NCI-H2171 treated with DMSO at 0.1 percent for 48 hours (cell line): Measurements from ENCODE around the gene DDIAS.
A peak's percentile ranks its signal among the peaks of the same experiment; 100 is the strongest.
"Not testable (repeated sequence)": the region's sequence is repeated elsewhere in the genome, so short reads cannot be mapped to it uniquely, and the experiment has no call there.

Source experiments
- DNase-seq: peaks from one replicate; lab custom pipeline; 2025; lab: John Stamatoyannopoulos, UW

Gene DDIAS

GRCh38 chr11:82901165-82901921 is at the start of gene DDIAS:
Gene DDIAS (plus strand): TSS chr11:82901736. CDS start chr11:82914739, 13,003 bp downstream.
- peak; percentile 94 for DNase-seq

- no peak for DNase-seq
Observed at GRCh38 chr11:82854242-82854641, 47.3 kb upstream of the DDIAS start.

- DNase-seq: not testable (repeated sequence)
Observed at GRCh38 chr11:82854916-82855315, 46.6 kb upstream of the DDIAS start.

- no peak for DNase-seq
Observed at GRCh38 chr11:82855616-82856015, 45.9 kb upstream of the DDIAS start.

GRCh38 chr11:82857145-82857544 is 44.4 kb upstream of the DDIAS start:
- no peak for DNase-seq

- no peak for DNase-seq
Observed at GRCh38 chr11:82858133-82858532, 43.4 kb upstream of the DDIAS start.

- DNase-seq: no peak
Observed at GRCh38 chr11:82858556-82859091, 42.9 kb upstream of the DDIAS start.

- no peak for DNase-seq
Observed at GRCh38 chr11:82859750-82860149, 41.8 kb upstream of the DDIAS start.

GRCh38 chr11:82862379-82862778 is 39.2 kb upstream of the DDIAS start:
- DNase-seq: no peak

- DNase-seq: no peak
Observed at GRCh38 chr11:82863209-82863608, 38.3 kb upstream of the DDIAS start.

- DNase-seq: no peak
Observed at GRCh38 chr11:82864268-82864667, 37.3 kb upstream of the DDIAS start.

GRCh38 chr11:82865841-82866240 is 35.7 kb upstream of the DDIAS start:
- no peak for DNase-seq

- peak; percentile 70 for DNase-seq
Observed at GRCh38 chr11:82867495-82868082, 33.9 kb upstream of the DDIAS start.

GRCh38 chr11:82869657-82870056 is 31.9 kb upstream of the DDIAS start:
- no peak for DNase-seq

GRCh38 chr11:82871646-82872045 is 29.9 kb upstream of the DDIAS start:
- DNase-seq: no peak

GRCh38 chr11:82872377-82873150 is 29.0 kb upstream of the DDIAS start:
- no peak for DNase-seq

GRCh38 chr11:82873919-82874333 is 27.6 kb upstream of the DDIAS start:
- DNase-seq: no peak

GRCh38 chr11:82874646-82875523 is 26.7 kb upstream of the DDIAS start:
- no peak for DNase-seq

- no peak for DNase-seq
Observed at GRCh38 chr11:82883853-82884252, 17.7 kb upstream of the DDIAS start.

GRCh38 chr11:82889133-82890001 is 12.2 kb upstream of the DDIAS start:
- DNase-seq: no peak

GRCh38 chr11:82890002-82890341 is 11.6 kb upstream of the DDIAS start:
- no peak for DNase-seq
